Myocyte (in vitro differentiated cells): ENCODE measurements around the gene IL1RAPL2. TPM values are rescaled to one million over a fixed set of nuclear protein-coding genes. Genes with fewer than 3 reads are reported as not detected.

Source experiments
- DNase-seq: peaks from one replicate; pipeline ENCODE4 v3.0.0-alpha.2; 2012; ENCODE audit warnings: low read depth
- total RNA-seq: library from RNA; depleted of rRNA; stranded (reverse); fragments of >200 nt; gene quantifications from 2 replicates; pipeline ENCODE4 v1.2.3, GENCODE V29; 2014

The IL1RAPL2 gene
- total RNA-seq, 1 donor from 2014 or later = 0.03 TPM

DNA sequence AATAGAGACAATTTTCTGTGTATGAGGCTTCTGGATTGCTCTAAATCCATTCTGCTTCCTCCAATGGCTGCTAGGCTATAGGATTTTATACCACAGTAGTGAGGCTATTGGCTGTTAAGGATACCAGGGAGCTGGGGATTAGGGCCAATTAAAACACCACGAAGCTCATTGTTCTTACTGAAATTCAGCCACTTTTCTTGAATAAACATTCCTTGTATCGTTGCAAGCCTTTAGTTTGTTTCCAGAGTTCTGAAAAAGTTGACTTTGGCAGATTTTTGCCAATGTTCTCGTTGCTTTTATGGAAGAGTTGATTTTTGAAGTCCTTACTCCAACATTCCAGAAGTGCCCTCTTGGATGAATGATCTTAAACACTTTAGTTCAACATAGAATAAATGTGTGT, 892.8 kb downstream of the IL1RAPL2 start:
- DNase-seq = no peak

DNA sequence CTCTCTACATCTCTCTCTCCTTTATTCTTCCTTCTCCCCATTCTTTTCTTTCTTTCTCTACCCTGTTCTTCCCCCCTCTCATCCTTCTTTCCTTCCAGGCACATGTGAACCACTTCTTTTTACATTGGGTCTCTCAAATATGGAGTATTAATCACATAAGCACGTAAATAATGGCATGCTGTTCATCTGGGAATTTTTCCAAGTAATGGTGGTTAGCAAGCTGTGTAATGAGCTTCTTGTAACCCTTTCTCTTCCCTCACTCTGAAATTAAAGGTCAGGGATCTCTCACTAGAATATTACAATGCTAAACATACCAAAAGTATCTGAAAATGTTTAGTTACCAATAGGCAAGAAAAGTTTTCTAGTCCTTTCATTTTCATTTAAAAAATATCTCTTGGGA, 894.4 kb downstream of the IL1RAPL2 start:
- peak; percentile 44 for DNase-seq

DNA sequence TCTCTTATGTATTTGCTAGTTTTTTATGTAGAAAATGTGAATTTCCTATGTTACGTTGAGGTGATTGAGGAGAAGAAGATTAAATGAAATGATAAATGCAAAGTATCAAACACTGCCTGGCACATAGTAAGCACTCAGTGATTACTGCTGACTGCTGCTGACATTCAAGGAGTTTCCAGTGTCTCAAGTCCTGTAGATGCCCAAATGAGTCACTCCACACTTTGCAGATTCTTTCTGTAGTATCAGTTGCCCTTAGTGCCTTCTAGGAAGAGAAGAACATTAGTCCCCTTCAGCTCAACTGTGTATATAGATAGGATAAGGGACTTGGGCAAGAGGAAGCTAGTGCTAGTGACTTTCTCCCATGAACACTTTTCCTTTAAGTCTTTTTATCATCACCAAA, 895.0 kb downstream of the IL1RAPL2 start:
- peak; percentile 8 for DNase-seq

DNA sequence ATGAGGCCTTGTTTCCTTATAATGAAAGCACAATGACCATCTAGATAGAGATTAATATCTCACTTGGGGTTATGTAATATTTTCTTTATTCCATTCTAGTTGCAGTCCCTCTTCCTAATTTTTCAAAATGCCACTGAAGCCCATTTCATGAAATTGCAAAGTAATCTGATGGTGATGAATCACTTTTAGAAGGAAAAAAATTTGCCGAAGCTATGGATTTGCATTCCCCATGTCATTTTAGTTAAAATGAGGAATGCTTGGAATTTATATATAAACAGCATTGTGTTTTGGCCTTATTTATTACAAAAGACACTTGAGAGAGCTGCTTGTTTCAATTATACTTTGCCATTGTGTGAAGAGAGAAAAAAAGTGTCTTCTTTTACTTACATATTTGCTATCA, 896.2 kb downstream of the IL1RAPL2 start:
- DNase-seq = no peak

DNA sequence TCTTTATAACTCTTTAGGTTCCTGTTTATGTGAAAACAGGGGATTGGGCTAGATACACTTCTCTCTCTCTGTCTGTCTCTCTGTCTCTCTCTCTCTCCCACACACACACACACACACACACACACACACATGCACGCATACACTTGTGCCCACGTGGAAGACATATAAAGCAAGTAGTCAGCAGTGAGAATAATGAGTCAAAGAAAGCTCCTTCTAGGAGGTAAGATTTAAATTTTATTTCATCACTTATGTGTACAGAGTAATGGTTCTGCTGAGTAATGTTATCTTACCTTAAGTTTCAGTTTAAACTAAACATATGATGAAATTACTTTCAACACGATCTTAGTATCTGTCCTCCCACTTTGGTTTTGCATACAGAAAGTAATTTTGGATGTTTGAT, 897.5 kb downstream of the IL1RAPL2 start:
- DNase-seq = no peak

DNA sequence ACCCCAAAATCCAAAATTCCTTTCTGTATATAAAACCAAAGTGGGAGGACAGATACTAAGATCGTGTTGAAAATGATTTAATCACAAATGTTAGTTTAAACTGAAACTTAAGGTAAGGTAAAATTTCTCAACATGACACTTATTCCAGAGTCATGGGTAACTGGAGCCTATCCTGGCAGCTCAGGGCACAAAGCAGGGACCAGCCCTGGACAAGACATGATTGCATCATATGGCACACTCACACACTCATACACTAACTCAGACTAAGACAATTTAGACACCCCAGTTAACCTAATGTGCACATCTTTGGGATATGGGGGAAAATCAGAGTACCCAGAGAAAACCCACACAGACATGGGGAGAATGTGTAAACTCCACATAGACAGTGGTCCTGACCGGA, 898.6 kb downstream of the IL1RAPL2 start:
- no peak for DNase-seq

DNA sequence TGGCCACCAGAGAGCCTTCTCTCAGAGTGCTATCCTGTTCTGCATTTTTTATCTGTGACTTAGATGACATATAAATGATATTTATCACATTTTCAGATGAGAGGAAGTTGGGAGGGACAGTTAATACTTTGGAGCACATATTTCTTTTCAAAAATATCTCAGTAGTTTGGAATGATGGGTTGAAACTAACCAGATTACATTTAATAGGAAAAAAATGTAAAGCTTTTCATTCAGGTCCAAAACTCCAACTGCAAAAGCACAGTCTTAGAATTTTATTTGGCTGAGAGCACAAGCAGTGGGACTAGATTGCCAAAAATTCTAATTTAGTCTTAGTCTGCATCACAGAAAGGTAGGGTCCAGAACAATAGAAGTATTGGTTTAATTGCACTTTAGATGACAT, 902.7 kb downstream of the IL1RAPL2 start:
- no peak for DNase-seq

DNA sequence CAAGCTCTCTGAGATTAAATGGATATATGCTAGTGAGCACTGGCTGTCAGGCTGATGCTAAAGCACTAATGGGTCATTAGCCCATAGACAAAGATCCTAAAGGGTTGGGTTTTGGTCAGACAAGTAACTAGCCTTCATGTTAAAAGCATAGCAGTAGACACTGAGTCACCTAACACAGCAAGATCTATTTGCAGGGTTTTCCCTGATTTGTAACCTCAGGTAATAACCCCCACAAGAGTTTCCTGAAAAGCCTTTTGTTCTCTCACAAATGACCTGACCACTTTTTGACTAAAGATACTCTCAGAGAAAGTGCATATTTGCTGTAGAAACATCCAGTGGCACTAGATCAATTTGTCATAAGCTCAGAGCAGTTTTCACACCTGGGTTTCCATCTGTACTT, 905.6 kb downstream of the IL1RAPL2 start:
- no peak for DNase-seq

DNA sequence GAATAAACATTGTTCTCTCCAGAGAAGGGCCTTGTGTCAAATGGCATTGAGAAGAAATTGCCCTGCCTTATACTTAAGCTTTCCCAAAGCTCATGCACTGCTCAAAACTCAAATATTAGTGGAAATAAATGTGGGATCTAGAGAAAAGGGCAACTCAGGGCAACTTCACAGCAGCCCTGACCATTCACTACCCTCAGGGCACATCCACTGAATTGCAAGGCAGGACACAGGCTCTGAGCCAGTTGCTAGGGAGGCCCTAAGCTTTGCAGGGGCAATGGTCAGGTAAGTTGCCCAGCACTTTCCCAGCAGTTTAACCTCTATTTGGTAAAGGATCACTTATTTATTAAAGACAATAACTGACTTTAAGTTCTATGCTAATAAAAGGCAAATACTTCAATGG, 909.8 kb downstream of the IL1RAPL2 start:
- DNase-seq = no peak

DNA sequence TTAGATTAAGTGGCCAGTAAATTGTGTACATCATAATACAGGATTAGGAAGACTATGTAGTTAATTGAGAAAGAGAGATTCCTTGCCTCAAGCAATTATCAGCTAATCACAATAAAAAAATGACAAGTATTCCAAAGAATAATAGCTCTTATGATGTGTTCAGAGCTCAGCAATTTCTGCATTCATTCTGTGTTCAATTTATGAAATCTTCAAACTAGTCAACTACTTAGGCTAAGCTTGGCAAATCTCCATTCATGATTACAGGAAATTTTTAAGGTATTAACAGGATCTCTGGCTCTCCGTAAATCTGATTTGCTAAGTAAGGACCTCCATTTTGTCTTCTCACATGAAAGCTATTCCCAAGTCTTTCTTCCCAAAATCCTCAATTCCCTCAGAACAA, 911.4 kb downstream of the IL1RAPL2 start:
- no peak for DNase-seq

DNA sequence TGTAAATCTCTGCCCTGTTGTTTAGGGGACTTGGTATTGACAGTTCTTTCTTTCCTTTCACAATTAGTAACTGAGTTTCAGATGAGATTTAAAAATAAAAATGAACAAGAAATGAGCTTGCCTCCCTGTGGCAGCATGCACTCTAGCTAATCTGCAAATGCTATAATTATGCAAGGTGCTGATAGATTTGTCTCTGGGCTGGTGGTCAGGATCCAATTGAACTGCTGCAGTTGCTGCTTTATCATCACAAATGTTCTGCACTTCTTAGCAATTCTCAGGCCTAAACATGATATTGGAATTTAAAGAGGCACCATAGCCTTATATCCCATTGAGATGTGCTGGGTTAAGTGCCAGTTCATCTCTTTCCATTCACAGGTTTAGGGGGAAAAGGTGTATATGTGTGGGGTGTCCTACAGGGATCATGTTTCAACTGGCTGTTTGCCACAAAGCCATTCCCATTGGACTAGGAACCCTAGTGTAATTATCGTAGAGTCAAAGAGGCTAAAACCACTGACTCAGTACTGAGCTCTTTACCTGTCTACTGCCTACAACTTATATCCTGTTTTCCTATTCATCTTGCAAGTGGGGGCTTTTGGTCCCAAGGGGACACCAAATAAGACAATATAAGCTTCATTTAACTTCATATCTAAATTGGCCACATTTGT, 914.8 kb downstream of the IL1RAPL2 start:
- DNase-seq = no peak

DNA sequence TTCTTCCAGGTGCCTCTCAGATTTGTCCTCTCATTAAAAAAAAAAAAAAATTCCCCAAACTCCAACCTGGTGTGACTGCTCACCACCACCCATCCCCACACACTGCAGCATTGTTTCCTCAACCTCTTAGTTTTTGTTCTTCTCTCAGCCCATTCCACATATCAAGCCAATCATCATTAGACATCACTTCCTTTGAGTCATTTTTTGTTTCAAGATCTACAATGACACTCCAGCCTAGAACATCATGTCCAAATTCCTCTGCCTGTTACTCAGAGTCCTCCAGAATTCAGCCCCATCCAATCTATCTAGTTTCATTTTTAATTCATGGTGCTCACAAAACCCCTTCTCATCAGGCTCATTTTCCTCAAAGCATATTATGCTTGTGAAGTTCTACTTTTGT, 917.0 kb downstream of the IL1RAPL2 start:
- no peak for DNase-seq

DNA sequence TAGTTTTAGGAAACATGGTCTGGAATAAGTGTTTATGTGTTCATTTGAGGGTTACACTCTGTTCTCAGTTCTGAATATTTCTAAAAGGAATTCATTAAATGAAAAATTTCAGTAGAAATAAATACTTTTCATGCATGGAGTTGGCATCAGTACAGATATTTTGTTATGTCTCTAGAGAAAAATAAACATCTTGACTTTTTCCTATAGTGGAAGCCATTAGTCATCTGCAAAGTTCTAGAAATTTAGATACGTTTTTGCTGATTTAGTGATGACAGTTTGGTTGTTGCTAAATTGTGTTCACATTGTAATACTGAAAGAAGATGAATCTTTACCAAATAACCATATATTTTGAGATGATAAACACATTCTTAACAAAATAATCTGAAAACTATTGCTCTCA, 922.7 kb downstream of the IL1RAPL2 start:
- DNase-seq = no peak

DNA sequence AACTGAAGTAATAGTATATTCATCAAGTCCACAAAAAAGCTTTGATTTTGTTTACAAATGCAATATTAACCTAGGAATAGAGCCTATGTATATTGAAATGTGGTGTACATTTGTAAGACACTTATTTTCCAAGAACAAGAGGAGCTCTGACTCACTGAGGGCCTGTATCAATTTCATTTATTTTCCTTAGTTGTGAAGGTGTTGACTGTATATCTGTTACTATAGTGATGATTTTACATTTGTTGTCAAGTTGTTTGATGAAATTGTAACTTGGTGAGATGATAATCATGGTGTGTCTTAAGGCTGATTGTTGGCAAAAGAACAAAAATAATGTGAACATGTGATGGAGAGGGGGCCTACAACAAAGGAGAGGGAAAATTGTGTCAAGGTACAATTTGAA, 929.4 kb downstream of the IL1RAPL2 start:
- DNase-seq = no peak

DNA sequence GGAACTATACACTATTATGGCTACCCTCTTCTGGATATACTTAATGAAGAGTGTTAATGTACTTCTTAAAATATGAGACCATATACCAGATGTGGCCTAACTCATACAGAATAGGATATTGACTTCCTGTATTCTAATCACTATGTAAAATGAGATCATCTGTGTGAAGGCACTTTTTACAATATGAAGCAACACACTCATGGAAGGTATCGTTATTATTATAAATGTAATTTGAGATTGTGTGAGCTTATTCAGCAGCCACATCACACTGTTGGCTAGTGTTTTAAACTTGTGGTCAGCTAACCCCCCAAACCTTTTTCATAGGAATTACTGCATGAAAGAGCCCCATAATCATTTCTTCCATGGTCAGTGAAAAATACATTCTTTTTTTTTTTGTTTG, 936.3 kb downstream of the IL1RAPL2 start:
- DNase-seq = no peak

DNA sequence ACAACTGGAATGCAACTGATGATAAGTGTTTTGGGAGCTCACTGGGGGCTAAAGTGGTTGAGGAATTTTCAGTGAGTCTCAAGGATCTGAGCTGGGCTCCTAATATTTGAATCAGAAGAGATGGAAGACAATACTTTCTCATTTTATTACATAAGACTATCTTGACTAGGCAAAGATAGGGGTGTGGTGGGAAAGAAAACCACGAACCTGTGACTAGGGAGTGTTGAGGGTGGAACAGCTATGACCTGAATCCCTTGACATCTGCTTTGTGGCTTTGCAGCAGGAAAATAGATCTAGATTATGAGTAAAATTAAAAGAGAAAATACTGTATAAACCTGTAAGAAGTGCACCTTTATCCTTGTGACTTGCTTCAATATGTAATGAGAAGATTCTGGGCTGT, 949.6 kb downstream of the IL1RAPL2 start:
- DNase-seq = peak; percentile 45

DNA sequence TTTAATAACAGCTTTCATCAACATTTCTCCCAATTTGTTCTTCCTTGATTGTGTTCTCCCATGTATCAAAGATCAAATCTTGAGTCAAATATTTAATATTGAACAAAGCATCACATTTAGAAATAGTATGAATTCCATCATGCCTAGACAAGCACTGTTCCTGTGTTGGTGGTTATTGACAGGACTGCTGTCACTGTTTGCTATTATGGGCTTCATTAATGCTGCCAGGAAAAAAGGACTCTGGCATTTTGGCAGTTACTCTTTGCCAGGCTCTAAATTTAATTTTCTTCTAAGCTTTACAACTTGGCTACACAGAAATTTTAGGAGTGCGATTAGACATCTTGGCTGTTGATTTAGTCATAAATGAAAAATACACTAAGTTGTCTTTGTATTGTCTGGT, 960.4 kb downstream of the IL1RAPL2 start:
- DNase-seq = peak; percentile 44

DNA sequence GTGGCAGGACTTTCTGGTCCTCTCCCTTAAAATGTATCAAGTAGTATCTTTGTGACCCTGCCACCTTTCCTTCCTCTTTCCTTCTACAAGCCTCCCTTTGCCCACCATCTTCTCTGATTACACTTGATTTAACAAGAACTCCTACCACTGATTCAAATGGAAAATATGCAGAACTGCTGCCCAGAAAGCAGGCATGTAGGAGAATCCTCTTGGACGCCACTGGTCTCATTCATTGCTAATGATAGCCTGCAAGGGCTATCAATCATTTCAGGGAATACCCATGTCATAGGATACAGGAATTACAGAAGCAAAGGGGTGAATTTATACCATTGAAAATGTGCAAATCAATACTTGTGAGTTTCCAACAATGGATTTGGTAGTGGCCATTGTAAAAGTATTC, 961.8 kb downstream of the IL1RAPL2 start:
- DNase-seq = peak; percentile 56

DNA sequence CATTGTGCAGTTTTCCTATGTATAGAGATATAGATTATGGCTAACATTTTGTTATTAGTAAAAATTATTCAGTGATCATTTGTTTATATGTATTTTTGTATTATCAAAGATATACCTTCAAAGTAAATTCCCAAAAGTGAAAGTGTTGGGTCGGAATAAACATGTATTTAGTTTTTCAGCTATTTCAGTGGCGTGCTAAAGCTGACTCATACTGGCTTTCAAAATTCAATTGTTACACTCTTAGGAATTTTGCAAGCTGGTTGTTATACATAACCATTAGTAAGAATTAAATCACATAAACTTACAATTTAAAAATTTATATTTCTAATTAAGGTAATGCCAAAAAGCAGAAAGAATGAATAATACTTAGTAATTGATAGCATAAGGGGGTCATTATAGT, 968.0 kb downstream of the IL1RAPL2 start:
- no peak for DNase-seq

DNA sequence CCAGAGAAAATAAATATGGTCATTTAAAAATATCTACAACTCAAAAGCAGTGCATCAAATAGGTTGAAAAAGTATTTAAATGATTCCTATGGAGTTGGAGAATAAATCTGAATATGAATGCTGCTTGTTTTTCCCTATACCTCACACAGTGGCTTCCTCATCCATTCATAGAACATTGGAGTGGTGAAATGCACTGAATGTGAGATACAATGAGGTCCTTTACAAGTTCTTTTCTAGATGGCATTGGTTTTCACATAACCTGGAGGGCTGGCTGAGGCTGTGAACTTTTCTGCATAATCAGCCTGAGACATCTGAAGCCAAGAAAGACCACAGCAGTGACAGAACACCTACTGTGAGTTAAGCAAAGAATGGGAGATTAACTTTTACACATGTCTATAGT, 977.3 kb downstream of the IL1RAPL2 start:
- DNase-seq = no peak

DNA sequence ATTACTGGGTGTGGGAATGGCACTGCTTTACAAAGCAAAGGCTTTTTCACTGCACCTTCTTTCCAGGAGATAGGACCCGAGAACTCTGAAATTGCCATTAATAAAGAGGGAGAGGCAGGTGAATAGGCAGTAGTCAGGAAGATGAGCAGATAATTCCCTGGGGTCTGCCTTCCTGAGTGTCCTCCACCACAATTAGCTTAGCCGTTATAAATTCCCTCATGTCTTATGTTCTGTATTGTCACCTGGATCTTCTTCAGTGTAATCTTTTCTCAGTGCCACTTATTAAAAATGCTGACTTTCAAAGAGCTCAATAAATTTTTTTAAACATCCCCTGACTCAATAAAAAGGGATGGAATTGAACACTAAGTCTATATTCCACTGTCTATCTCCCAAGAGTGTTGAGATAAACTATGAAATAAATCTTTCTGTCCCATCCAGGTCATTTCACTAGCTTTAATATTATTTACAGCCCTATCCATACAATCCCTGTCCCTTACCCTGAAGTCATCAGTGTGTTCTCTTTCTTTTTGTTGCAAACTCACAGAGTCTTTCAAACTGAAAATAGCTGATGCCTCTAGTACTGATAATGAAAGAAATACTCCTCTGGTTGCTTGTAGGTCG, 984.2 kb downstream of the IL1RAPL2 start:
- no peak for DNase-seq

DNA sequence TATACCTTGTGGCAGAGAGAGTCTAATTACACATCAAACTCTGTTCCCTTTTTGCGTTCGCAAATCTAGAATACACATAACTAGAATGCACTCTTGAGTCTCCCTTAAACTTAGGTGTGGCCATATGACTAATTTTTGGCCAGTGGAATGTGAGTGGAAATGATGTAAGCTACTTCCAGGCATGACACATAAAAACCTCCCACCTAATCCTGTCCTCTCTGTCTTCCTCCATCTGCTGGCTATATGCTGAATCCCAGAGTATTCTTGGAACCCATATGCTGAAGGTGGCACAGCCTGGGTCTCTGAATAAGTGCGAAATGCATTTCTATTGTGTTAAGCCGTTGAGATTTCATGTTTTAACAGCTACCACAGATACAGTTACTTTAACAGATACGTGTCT, 986.4 kb downstream of the IL1RAPL2 start:
- DNase-seq = no peak

DNA sequence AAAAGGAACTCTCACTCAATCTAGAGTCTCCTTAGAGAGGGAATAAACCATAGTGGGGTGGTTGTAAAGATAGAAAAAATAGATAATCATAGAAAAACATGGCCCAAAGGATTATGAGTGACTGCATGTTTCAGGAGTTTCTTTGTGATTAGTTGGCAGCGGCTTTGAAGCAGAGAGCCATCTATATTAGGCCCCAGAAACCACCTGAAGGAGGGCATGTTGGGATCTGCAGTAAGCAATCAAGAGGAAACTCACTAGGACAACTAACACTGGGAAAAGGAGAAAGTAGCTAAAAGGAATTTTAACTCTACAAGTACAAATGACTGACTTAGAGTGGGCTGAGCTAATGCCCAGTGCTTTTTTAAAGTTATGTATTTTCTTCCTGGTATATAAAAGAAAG, 987.1 kb downstream of the IL1RAPL2 start:
- DNase-seq = no peak

DNA sequence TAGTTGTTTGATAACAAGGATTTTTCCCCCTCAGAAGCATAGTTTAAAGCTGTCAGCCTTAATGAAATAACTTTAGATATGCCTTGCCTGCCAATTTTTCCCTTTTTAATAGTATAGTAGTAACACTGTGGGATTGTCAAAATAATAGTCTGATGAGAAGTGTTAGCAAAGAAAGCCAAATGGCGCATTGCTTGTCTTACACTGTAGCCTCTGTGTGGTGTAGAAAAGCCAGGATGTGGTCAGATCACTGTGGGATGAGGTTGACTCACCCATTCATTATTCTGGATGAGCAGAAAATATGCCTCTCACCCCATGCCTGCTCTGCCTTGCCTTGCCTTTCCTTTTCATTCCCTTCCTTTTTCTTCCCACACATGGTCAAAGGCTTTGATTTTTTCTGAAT, 998.5 kb downstream of the IL1RAPL2 start:
- DNase-seq = peak; percentile 83
